ENCODE data around the gene SSBP3. TPM values are rescaled to one million over a fixed set of nuclear protein-coding genes. Genes with fewer than 3 reads are reported as not detected.
A peak's percentile ranks its signal among the peaks of the same experiment; 100 is the strongest.

The SSBP3 gene
- total RNA-seq, 1 donor from 2014 or later, result 70.7 TPM

DNA sequence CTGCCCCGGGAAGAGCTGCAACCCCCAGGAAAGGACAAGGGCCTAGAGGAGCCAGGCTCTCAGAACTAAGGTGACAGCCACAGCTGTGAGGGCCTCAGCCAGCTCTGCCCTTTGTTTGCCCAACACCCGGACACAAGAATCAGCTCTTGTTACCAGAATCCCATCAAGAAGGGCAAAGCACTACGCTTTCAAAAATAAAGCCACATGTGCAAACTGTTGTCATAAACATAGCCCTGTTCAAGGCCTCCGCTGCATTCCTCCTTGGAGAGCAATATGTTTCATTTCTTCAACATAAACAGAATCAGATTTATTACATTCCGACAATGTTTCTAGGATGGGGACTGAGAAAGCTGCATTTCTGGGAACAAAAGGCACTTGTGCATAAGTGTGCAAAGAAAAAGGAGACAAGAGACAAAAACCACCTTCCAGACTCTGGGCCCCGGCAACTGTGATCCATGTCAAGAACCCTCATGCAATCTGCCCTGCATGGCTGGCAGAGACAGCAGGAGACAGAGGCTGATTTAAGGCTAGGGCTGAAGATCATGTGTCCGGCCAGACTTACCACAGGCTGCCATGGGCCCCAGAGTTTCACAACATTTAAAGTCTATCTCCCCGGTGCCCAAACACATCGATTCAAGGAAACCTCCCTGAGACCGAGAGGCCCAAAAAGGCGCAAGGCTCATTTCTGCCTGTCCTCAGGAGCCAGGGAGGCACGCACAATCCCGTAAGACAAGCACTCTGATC lies 71.0 kb downstream of the SSBP3 start:
- no peaks in the 10 kb centered on the region for H3K36me3 ChIP-seq
- H3K27me3 ChIP-seq, result no peaks in the 10 kb centered on the region
- DNase-seq (ENCODE audit: extremely low spot score in 2 of 2), result no peak
- H3K27ac ChIP-seq, result peak overlapping the region; percentile 87
- H3K4me3 ChIP-seq, result peak overlapping the region; percentile 4 to 23
- intact Hi-C loops (cut with DNase I), result no loop called here
- TF ChIP-seq, protein P1, sequence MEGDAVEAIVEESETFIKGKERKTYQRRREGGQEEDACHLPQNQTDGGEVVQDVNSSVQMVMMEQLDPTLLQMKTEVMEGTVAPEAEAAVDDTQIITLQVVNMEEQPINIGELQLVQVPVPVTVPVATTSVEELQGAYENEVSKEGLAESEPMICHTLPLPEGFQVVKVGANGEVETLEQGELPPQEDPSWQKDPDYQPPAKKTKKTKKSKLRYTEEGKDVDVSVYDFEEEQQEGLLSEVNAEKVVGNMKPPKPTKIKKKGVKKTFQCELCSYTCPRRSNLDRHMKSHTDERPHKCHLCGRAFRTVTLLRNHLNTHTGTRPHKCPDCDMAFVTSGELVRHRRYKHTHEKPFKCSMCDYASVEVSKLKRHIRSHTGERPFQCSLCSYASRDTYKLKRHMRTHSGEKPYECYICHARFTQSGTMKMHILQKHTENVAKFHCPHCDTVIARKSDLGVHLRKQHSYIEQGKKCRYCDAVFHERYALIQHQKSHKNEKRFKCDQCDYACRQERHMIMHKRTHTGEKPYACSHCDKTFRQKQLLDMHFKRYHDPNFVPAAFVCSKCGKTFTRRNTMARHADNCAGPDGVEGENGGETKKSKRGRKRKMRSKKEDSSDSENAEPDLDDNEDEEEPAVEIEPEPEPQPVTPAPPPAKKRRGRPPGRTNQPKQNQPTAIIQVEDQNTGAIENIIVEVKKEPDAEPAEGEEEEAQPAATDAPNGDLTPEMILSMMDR (IDR thresholded peaks at IDR 0.05), result no peak
- TF ChIP-seq POLR2A (IDR thresholded peaks at IDR 0.05) (no peak), POLR2AphosphoS5 (IDR thresholded peaks at IDR 0.05; ENCODE audit: insufficient read depth in 1 of 2, low read depth in 1 of 2) (peak in 1 of 2 donors; percentile 76)
- peaks cover 70% of the 10 kb centered on the region for H3K4me1 ChIP-seq
- H3K9me3 ChIP-seq, result no peaks in the 10 kb centered on the region

DNA sequence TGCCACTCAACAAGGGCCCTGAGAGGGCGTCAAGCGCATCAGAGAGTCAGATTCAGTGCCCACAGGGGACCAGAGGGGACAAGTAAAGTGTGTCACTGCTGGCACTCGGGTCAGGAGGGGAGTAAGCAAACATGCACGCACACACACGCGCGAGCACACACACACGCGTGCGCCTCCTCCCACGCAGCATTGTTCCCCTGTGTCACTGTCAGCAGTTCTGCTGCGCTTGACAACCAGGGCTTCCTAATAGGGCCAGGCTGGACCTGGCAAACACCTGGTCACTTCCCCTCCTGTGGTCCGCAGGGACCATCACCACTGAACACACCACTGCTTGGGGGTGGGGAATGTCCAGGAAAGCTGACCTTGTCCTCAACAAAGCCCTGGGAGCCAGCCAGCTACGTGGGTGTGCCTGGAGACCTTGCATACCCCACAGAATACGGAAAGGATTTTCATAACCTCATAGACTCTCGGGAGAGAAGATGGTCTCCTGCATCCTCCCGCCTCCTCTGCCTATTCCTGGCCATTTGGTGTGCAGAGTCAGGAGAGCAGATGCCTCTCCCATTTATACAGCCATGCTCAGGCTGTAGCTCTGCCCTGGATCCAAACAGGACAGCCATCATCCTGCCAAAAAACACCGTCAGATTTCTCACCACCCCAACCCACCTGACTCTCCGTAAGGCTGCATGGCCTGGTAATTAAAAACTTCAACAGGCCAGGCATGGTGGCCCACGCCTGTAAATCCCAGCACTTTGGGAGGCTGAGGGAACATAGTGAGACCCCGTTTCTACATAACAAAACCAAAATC lies 73.2 kb downstream of the SSBP3 start:
- H3K4me1 ChIP-seq, result peaks cover 92% of the 10 kb centered on the region
- no peak overlapping the region for H3K4me3 ChIP-seq
- H3K27ac ChIP-seq, result peak overlapping the region; percentile 87
- H3K9me3 ChIP-seq, result no peaks in the 10 kb centered on the region
- TF ChIP-seq POLR2AphosphoS5 (IDR thresholded peaks at IDR 0.05; ENCODE audit: insufficient read depth in 1 of 2, low read depth in 1 of 2) (no peak), POLR2A (IDR thresholded peaks at IDR 0.05) (no peak)
- TF ChIP-seq, protein P1 (IDR thresholded peaks at IDR 0.05), result no peak
- intact Hi-C loops (cut with DNase I), result no loop called here
- H3K36me3 ChIP-seq, result no peaks in the 10 kb centered on the region
- DNase-seq (ENCODE audit: extremely low spot score in 2 of 2), result no peak
- no peaks in the 10 kb centered on the region for H3K27me3 ChIP-seq

DNA sequence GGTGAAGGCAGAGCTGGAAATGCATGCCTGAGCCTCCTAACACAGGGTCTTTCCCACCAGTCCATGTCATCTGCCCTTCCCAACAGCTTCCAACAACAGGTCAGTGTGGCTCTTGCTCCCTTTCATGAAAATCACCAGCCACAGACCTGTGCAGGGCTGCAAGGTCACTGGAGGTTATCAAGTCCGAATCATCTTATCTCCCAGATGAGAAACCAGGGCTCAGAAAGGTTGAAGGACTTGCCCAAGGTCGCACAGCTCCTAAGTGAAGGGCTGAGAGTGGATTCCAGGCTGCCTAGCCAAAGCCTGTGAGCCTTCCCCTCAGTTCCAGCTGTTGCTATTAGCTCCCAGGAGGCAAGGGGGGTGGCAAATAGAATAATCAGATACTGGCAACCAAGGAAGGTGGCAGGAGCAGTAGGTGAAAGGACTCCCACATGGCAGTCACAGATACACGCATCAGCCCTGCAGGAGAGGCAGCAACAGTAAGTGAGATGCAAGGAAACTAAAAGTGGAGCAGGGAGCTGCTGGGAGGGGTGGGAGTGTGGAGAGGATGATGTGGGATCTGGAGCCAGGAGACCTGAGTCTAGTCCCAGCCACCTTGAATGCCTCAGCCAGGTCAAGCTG lies 74.2 kb downstream of the SSBP3 start:
- peak overlapping the region; percentile 87 for H3K27ac ChIP-seq
- H3K4me1 ChIP-seq, result peaks cover 99% of the 10 kb centered on the region
- H3K4me3 ChIP-seq, result no peak overlapping the region
- no peaks in the 10 kb centered on the region for H3K36me3 ChIP-seq
- no peaks in the 10 kb centered on the region for H3K27me3 ChIP-seq
- no peaks in the 10 kb centered on the region for H3K9me3 ChIP-seq
- no peak for DNase-seq (ENCODE audit: extremely low spot score in 2 of 2)
- intact Hi-C loops (cut with DNase I), result no loop called here
- TF ChIP-seq POLR2A (IDR thresholded peaks at IDR 0.05) (no peak), POLR2AphosphoS5 (IDR thresholded peaks at IDR 0.05; ENCODE audit: insufficient read depth in 1 of 2, low read depth in 1 of 2) (no peak)
- TF ChIP-seq, protein P1 (IDR thresholded peaks at IDR 0.05), result no peak

DNA sequence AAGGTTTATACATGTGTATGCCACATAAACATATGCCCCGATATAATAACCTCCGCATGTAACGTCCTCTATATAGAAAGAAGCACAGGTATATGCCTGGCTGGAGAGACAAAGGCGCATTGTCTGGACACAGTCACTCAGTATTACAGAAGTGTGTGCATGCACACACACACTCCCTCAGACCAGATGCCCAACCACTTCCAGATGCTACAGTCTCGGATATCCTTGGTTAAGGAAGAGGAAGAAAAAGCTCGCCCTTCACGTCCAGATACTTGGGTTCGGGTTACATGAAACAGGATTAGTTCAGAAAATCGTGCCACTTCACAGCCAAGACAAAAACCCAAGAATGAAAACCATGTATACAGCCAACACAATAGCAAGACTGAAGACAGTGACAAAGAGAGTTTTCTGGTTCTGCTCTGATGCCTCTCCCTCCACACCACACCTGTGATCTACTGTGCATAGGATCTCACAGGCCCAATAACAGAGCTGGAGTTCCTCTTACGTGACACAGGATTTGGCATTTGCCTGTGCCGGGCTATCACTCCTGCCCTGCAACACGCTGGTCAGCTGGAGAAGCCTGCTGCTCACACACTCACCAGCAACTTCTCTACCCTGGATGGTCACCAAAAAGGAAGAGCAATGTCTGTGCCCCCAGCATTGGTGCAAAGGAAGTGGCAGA lies 75.0 kb downstream of the SSBP3 start:
- no peak for TF ChIP-seq POLR2A (IDR thresholded peaks at IDR 0.05)
- TF ChIP-seq, protein P1 (IDR thresholded peaks at IDR 0.05), result no peak
- no peak for TF ChIP-seq POLR2AphosphoS5 (IDR thresholded peaks at IDR 0.05; ENCODE audit: insufficient read depth in 1 of 2, low read depth in 1 of 2)
- intact Hi-C loops (cut with DNase I), result no loop called here
- Histone ChIP-seq H3K4me3 (no peak overlapping the region), H3K4me1 (peaks cover 99% of the 10 kb centered on the region), H3K36me3 (no peaks in the 10 kb centered on the region), H3K27me3 (no peaks in the 10 kb centered on the region), H3K27ac (peak overlapping the region; percentile 87), H3K9me3 (no peaks in the 10 kb centered on the region)
- no peak for DNase-seq (ENCODE audit: extremely low spot score in 2 of 2)
